Tibial nerve (tissue), 4 donors: Measurements from ENCODE around the gene SMARCD3. TPM values are rescaled to one million over a fixed set of nuclear protein-coding genes. Genes with fewer than 3 reads are reported as not detected.
A peak's percentile ranks its signal among the peaks of the same experiment; 100 is the strongest.

Experiments
- DNase-seq, 2 donors: peaks; one replicate each; pipeline ENCODE4 v3.0.0-alpha.2; 2019; ENCODE audit warnings: low spot score in 2 of 2
- H3K27ac ChIP-seq, 4 donors: fragments of 200-600 bp; sonication (generic) in 3 of 4; one replicate each; pipeline ENCODE4 v1.5.1; 2017 to 2019; ENCODE audit warnings: mild to moderate bottlenecking in 1 of 4
- H3K27me3 ChIP-seq, 2 donors: fragments of 200-600 bp; sonication (generic) in 1 of 2; one replicate each; pipeline versions ENCODE4 v1.5.1 to v1.6.0; 2017 to 2019
- H3K36me3 ChIP-seq, 3 donors: fragments of 200-600 bp; sonication (generic); one replicate each; pipeline ENCODE4 v1.5.1; 2018 to 2019
- H3K4me1 ChIP-seq, 4 donors: fragments of 200-600 bp; sonication (generic) in 3 of 4; one replicate each; pipeline ENCODE4 v1.5.1; 2017 to 2019
- H3K4me3 ChIP-seq, 4 donors: fragments of 200-600 bp; sonication (generic) in 3 of 4; one replicate each; pipeline ENCODE4 v1.5.1; 2017 to 2019; ENCODE audit warnings: mild to moderate bottlenecking in 1 of 4, moderate library complexity in 1 of 4
- H3K9me3 ChIP-seq, 4 donors: fragments of 200-600 bp; sonication (generic) in 3 of 4; one replicate each; pipeline ENCODE4 v1.5.1; 2017 to 2019
- EP300 ChIP-seq, 2 donors: sonication (generic); formaldehyde crosslinking; IDR thresholded peaks; one replicate each; pipeline ENCODE4 v1.6.1; 2017; ENCODE audit warnings: antibody characterized with exemption in 2 of 2, mild to moderate bottlenecking in 1 of 2
- POLR2A ChIP-seq, 2 donors: fragments of 450-650 bp; IDR thresholded peaks; one replicate each; pipeline ENCODE4 v1.6.1; 2017; ENCODE audit warnings: antibody characterized with exemption in 2 of 2, mild to moderate bottlenecking in 2 of 2, moderate library complexity in 2 of 2
- WGBS, 2 donors: methylation state at CpG; one replicate each; pipeline ENCODE4 v1.1.5; 2018; 5-methylcytosine and 5-hydroxymethylcytosine counted together
- total RNA-seq, 4 donors: library from RNA; depleted of rRNA; stranded (reverse); fragments of >200 nt; gene quantifications; one replicate each; pipeline ENCODE4 v1.1.0, GENCODE V29; 2016
- TF ChIP-seq, protein P1 (sequence below), 5 experiments: fragments of 200-600 bp in 3 of 5; fragments of 450-650 bp in 2 of 5; sonication (generic) in 3 of 5; IDR thresholded peaks; one replicate each; pipeline ENCODE4 v1.5.1; 2016 to 2019; ENCODE audit warnings: antibody characterized with exemption in 5 of 5, mild to moderate bottlenecking in 3 of 5, moderate library complexity in 2 of 5

The SMARCD3 gene
- total RNA-seq, 4 donors from 2014 or later, result 55.5 to 97.2 (median 77.3) TPM

DNA sequence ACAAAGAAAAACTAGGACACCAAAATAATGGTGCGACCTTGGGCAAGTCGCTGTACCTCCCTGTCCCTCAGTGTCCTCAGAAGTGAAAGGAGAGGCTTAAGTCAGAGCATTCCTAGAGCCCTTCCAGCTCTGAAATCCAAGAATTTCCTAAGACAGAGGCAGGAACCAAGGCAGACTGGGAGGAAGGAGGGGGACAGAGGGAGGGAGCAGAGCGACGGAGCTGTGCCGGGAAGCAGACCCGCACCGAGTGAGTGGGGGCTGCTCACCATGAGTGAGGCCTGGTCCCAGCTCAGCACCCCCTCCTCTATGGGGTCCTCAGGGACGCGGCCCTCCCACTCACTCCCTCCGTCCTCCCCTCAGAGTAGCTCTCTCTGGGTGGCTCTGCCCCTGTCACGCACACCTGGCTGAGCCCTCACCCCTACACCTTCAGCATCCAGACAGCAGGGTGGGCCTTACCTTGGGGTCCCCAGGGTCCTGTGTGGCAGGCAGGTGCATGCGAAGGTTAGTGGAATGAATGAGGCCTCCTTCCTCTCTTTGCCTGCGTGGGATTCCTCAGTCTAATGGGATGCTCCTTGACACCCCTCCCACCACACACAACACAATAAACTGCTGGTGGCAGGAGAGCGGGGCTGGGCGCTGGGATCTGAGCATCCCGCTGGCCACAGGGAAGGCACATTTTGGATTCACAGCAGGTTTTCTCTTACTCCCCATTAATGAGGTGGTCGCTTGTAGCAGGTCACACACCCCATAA, 4.6 kb upstream of the SMARCD3 start:
- 50 to 59% methylated on average over 17 of the region's 17 CpGs for WGBS, 2 donors

DNA sequence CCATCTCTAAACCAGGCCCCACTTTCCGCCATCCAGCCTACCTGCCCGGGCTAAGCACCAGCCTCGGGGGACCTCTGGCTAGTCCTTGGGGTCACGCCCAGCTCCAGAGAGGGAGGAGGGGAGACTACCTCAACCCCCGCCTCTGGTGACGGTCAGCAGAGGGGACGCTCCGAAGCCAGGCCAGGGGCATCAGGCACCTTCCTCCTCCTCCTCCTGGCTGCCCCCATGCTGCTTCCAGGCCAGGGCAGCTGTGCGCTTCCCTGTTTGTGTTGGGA, 4.0 kb upstream of the SMARCD3 start:
- H3K4me3 ChIP-seq, result peak overlapping the region; percentile 52 to 90 (median 71)
- no peaks in the 10 kb centered on the region for H3K9me3 ChIP-seq
- H3K4me1 ChIP-seq, result peaks cover 0 to 49% (median 24%) of the 10 kb centered on the region in 4 donors
- WGBS, 2 donors, result 10 to 14% methylated on average over 9 of the region's 9 CpGs
- peak overlapping the region; percentile 84 to 99 (median 93) for H3K27ac ChIP-seq
- DNase-seq, result no peak
- no peaks in the 10 kb centered on the region for H3K27me3 ChIP-seq
- no peaks in the 10 kb centered on the region for H3K36me3 ChIP-seq
- TF ChIP-seq, protein P1, sequence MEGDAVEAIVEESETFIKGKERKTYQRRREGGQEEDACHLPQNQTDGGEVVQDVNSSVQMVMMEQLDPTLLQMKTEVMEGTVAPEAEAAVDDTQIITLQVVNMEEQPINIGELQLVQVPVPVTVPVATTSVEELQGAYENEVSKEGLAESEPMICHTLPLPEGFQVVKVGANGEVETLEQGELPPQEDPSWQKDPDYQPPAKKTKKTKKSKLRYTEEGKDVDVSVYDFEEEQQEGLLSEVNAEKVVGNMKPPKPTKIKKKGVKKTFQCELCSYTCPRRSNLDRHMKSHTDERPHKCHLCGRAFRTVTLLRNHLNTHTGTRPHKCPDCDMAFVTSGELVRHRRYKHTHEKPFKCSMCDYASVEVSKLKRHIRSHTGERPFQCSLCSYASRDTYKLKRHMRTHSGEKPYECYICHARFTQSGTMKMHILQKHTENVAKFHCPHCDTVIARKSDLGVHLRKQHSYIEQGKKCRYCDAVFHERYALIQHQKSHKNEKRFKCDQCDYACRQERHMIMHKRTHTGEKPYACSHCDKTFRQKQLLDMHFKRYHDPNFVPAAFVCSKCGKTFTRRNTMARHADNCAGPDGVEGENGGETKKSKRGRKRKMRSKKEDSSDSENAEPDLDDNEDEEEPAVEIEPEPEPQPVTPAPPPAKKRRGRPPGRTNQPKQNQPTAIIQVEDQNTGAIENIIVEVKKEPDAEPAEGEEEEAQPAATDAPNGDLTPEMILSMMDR (IDR thresholded peaks at IDR 0.05), result no peak
- TF ChIP-seq POLR2A (IDR thresholded peaks at IDR 0.05) (no peak), EP300 (IDR thresholded peaks at IDR 0.05) (no peak)

More for the DNA sequence above, 4.6 kb upstream of the SMARCD3 start:
- H3K36me3 ChIP-seq, result no peaks in the 10 kb centered on the region
- DNase-seq, result no peak
- TF ChIP-seq EP300 (IDR thresholded peaks at IDR 0.05) (no peak), POLR2A (IDR thresholded peaks at IDR 0.05) (no peak)
- TF ChIP-seq, protein P1 (IDR thresholded peaks at IDR 0.05), result no peak
- no peak overlapping the region for H3K4me3 ChIP-seq
- H3K27ac ChIP-seq, result peak overlapping the region in 3 of 4 donors; percentile 84 to 99 (median 96)
- H3K27me3 ChIP-seq, result no peaks in the 10 kb centered on the region
- H3K9me3 ChIP-seq, result no peaks in the 10 kb centered on the region
- peaks cover 0 to 43% (median 23%) of the 10 kb centered on the region in 4 donors for H3K4me1 ChIP-seq

DNA sequence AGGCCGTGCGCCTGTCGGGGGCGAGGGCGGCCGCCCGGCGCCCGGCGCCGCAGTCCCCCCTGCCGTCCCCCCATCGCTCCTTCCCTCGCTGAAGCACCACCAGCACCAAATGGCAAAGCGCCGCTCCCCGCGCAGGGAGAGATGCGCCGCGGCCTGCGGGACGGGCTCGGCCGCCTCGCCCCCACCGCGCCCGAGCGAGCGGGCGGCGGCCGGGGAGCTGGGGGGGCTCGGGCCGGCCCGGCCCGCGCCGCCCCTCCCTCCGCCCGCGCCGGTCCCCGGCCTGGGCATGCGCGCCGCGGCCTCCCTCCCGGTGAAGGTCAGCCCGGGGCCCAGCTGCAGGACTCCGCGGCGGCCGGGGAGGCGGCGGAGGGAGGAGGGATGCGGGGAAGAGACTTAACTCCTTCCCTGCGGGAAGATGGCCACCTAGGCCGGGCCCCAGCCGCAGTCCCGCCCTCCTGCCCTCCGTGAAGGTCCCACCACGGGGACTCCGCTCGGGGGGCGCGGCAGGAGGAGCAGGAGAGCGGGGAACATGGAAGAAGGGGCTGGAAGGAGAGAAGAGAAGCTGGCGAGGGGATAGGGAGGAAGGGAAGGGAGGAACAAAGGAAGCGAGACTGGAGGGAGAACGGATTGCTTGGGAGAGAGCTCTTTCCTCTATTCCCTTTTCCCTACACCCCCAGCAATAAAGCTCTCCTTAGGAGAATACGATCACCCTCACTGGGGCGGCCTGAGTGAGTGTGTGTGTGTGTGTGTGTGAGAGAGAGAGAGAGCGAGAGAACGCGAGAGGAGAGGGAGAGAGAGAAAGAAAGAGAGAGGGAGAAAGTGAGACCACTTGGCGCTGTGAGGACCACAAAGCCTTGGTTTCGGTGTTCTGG, 3.4 kb upstream of the SMARCD3 start:
- TF ChIP-seq, protein P1 (IDR thresholded peaks at IDR 0.05), result no peak
- peak in 1 of 2 donors; percentile 68 for TF ChIP-seq EP300 (IDR thresholded peaks at IDR 0.05)
- TF ChIP-seq POLR2A (IDR thresholded peaks at IDR 0.05), result peak in 1 of 2 donors; percentile 6
- no peaks in the 10 kb centered on the region for H3K9me3 ChIP-seq
- 2% methylated on average over 20 to 51 of the region's 79 CpGs for WGBS, 2 donors
- peak overlapping the region; percentile 85 to 99 (median 93) for H3K27ac ChIP-seq
- H3K27me3 ChIP-seq, result no peaks in the 10 kb centered on the region
- peaks cover 0 to 55% (median 29%) of the 10 kb centered on the region in 4 donors for H3K4me1 ChIP-seq
- no peaks in the 10 kb centered on the region for H3K36me3 ChIP-seq
- peak; percentile 45 to 50 for DNase-seq
- peak overlapping the region; percentile 52 to 90 (median 71) for H3K4me3 ChIP-seq

DNA sequence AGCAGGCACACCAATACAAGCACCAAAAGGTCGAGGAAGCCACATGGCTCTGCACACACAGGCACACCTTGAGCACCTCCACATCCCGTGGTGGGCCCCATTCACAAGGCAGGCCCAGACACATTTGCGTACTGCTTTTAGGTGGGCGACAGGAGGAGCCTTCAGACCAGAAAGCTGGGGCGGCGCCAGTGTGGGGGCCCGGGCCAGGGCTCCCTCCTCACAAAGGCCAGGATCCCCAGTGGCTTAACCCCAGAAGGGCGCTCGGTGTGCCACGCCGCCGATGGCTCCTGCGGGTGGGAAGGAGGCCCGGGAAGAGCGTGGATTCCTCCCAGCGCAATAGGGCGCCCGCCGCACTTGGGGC, 2.8 kb upstream of the SMARCD3 start:
- H3K9me3 ChIP-seq, result no peaks in the 10 kb centered on the region
- peak overlapping the region; percentile 39 to 77 (median 48) for H3K4me3 ChIP-seq
- H3K36me3 ChIP-seq, result no peaks in the 10 kb centered on the region
- DNase-seq, result no peak
- peak overlapping the region; percentile 85 to 98 (median 93) for H3K27ac ChIP-seq
- TF ChIP-seq, protein P1 (IDR thresholded peaks at IDR 0.05), result no peak
- no peak for TF ChIP-seq EP300 (IDR thresholded peaks at IDR 0.05)
- no peak for TF ChIP-seq POLR2A (IDR thresholded peaks at IDR 0.05)
- peaks cover 0 to 61% (median 34%) of the 10 kb centered on the region in 4 donors for H3K4me1 ChIP-seq
- no peaks in the 10 kb centered on the region for H3K27me3 ChIP-seq
- WGBS, 2 donors, result 2 to 10% methylated on average over 3 to 18 of the region's 19 CpGs
